Measurements from ENCODE around the gene PTPRN2.

DNA sequence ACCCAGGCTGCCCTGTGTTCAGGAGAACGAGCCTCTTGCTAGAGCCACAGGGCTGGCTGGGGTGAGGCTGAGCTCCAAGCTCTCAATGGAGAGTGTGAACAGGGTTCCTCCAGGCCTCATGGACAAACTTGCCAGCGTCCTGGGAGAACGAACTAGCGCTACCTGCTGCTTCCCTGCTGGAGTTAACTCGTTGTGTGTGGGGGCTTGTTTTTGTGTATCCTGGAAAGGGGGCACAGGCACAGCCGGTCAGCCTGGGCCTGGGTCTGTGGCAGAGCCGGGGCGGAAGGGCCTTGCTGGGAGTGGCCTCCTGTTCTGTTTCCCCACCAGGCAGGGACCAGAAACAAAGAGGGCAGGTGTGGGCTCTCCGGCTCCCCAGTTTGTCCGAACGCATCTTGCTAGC, 991.6 kb downstream of the PTPRN2 start:
- TF ChIP-seq CHD2 (IDR thresholded peaks at IDR 0.05; ENCODE audit: low read length) (no peak), POLR2AphosphoS5 (IDR thresholded peaks at IDR 0.05; ENCODE audit: low read depth, low read length) (no peak), TAF1 (IDR thresholded peaks at IDR 0.05; ENCODE audit: low read depth, low read length) (no peak), TCF12 (IDR thresholded peaks at IDR 0.05; ENCODE audit: low read depth, low read length) (no peak), EP300 (IDR thresholded peaks at IDR 0.05; ENCODE audit: borderline replicate concordance in 1 of 2, low read depth in 2 of 2, low read length in 2 of 2) (no peak), RAD21 (IDR thresholded peaks at IDR 0.05 in 1 of 2, conservative IDR thresholded peaks at IDR 0.05 in 1 of 2; ENCODE audit: low read depth in 2 of 2, low read length in 2 of 2) (no peak), EZH2 (IDR thresholded peaks at IDR 0.05; ENCODE audit: low read depth, low read length, severe bottlenecking) (no peak)
- TF ChIP-seq, protein P1, sequence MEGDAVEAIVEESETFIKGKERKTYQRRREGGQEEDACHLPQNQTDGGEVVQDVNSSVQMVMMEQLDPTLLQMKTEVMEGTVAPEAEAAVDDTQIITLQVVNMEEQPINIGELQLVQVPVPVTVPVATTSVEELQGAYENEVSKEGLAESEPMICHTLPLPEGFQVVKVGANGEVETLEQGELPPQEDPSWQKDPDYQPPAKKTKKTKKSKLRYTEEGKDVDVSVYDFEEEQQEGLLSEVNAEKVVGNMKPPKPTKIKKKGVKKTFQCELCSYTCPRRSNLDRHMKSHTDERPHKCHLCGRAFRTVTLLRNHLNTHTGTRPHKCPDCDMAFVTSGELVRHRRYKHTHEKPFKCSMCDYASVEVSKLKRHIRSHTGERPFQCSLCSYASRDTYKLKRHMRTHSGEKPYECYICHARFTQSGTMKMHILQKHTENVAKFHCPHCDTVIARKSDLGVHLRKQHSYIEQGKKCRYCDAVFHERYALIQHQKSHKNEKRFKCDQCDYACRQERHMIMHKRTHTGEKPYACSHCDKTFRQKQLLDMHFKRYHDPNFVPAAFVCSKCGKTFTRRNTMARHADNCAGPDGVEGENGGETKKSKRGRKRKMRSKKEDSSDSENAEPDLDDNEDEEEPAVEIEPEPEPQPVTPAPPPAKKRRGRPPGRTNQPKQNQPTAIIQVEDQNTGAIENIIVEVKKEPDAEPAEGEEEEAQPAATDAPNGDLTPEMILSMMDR (IDR thresholded peaks at IDR 0.05; ENCODE audit: control extremely low read depth in 1 of 3, insufficient read depth in 1 of 3, low read depth in 1 of 3, low read length in 3 of 3): no peak

Measured in H1 (cell line).